K562 (cell line): Measurements from ENCODE around the gene PRKAG1. TPM values are rescaled to one million over a fixed set of nuclear protein-coding genes. Genes with fewer than 3 reads are reported as not detected.

Experiments
- ADNP ChIP-seq: fragments of 200-800 bp; sonication (Bioruptor generic); IDR thresholded peaks from 2 replicates; pipeline ENCODE4 v1.6.1; 2016; ENCODE audit warnings: missing genetic modification characterization, missing compliant biosample characterization
- CAMTA2 ChIP-seq: fragments of 250-450 bp; sonication (Bioruptor Pico); conservative IDR thresholded peaks from 2 replicates; pipeline ENCODE4 v1.5.1; 2022
- CBX8 ChIP-seq: fragments of 200-600 bp; sonication (generic); IDR thresholded peaks from 2 replicates; pipeline ENCODE4 v1.6.1; 2012; ENCODE audit warnings: borderline replicate concordance, mixed run types, low read depth, mild to moderate bottlenecking, moderate library complexity, mixed read lengths, low read length, control low read depth, inconsistent platforms; ENCODE audit not compliant: poor library complexity, severe bottlenecking; ENCODE audit errors: extremely low read depth
- DMBX1 ChIP-seq: fragments of 250-450 bp; sonication (Bioruptor Pico); IDR thresholded peaks from 2 replicates; pipeline ENCODE4 v1.8.0; 2022; ENCODE audit warnings: inconsistent platforms, mild to moderate bottlenecking, moderate library complexity, borderline replicate concordance
- DPF2 ChIP-seq: fragments of 450-650 bp; IDR thresholded peaks from 2 replicates; pipeline ENCODE4 v1.6.1; 2016
- ELF4 ChIP-seq: fragments of 450-650 bp; formaldehyde crosslinking; IDR thresholded peaks from 2 replicates; pipeline ENCODE4 v1.4.0; 2022; ENCODE audit warnings: missing genetic modification characterization
- EP300 ChIP-seq: IDR thresholded peaks from 2 replicates; pipeline ENCODE4 v1.6.1; 2012; ENCODE audit warnings: low read length, improper control_type of control experiment
- FOXJ2 ChIP-seq: fragments of 200-800 bp; sonication (Bioruptor generic); IDR thresholded peaks from 2 replicates; pipeline ENCODE4 v1.6.1; 2016; ENCODE audit warnings: missing genetic modification characterization, missing compliant biosample characterization
- KDM4B ChIP-seq, 2 experiments: fragments of 450-650 bp in 1 of 2; sonication (generic) in 1 of 2; IDR thresholded peaks; 2 replicates each; pipeline ENCODE4 v1.6.1; 2016 to 2017; ENCODE audit warnings: borderline replicate concordance in 2 of 2, antibody characterized with exemption in 1 of 2, low read depth in 1 of 2, mild to moderate bottlenecking in 1 of 2
- KLF16 ChIP-seq: IDR thresholded peaks from 2 replicates; pipeline ENCODE4 v1.6.1; 2016; ENCODE audit warnings: antibody characterized with exemption
- MEF2A ChIP-seq: IDR thresholded peaks from 2 replicates; pipeline ENCODE4 v1.6.1; 2011; ENCODE audit warnings: low read depth, mild to moderate bottlenecking, low read length, moderate library complexity; ENCODE audit not compliant: control insufficient read depth
- PHF21A ChIP-seq: fragments of 450-650 bp; IDR thresholded peaks from 2 replicates; pipeline ENCODE4 v1.6.1; 2017; ENCODE audit warnings: low read depth, borderline replicate concordance
- RB1 ChIP-seq: fragments of 450-650 bp; IDR thresholded peaks from 2 replicates; pipeline ENCODE4 v1.6.1; 2017; ENCODE audit warnings: low read depth, mild to moderate bottlenecking
- SIN3B ChIP-seq: fragments of 450-650 bp; IDR thresholded peaks from 2 replicates; pipeline ENCODE4 v1.6.1; 2017; ENCODE audit warnings: low read depth, mild to moderate bottlenecking, moderate library complexity
- TAL1 ChIP-seq: fragments of 450-650 bp; IDR thresholded peaks from 2 replicates; pipeline ENCODE4 v1.6.1; 2016; ENCODE audit warnings: mild to moderate bottlenecking
- ZNF3 ChIP-seq: fragments of 250-450 bp; sonication (Bioruptor Pico); IDR thresholded peaks from 2 replicates; pipeline ENCODE4 v1.5.0; 2021; ENCODE audit warnings: mild to moderate bottlenecking, moderate library complexity
- polyA plus RNA-seq, 8 experiments: library from polyadenylated mRNA; depleted of rRNA in 4 of 8; stranded (reverse) in 5 of 8; unstranded in 3 of 8; fragments of >200 nt; fragmentation: Nextera tagmentation in 2 of 8; fragmentation: Illumina TruSeq in 1 of 8; extraction: Ambion mirVana in 2 of 8; extraction: Trizol in 1 of 8; gene quantifications; 2 replicates each; pipeline versions ENCODE4 v1.2.1 to v1.2.3, GENCODE V29; 2011 to 2014; ENCODE audit warnings: inconsistent platforms in 1 of 8, missing spikeins in 1 of 8
- total RNA-seq, 7 experiments: library from RNA; depleted of rRNA in 6 of 7; stranded (reverse); fragments of >200 nt in 6 of 7; fragmentation: Illumina TruSeq in 2 of 7; extraction: Trizol in 2 of 7; gene quantifications; 2 replicates each; pipeline versions ENCODE4 v1.2.1 to v1.2.3, GENCODE V29; 2011 to 2021; ENCODE audit warnings: low replicate concordance in 1 of 7
- TF ChIP-seq, protein P1 (sequence below): sonication (generic); formaldehyde crosslinking; IDR thresholded peaks from 2 replicates; pipeline ENCODE4 v1.8.1; 2023; ENCODE audit warnings: mild to moderate bottlenecking, missing genetic modification reagents
- TF ChIP-seq, protein P2 (sequence below): sonication (generic); formaldehyde crosslinking; IDR thresholded peaks from 2 replicates; pipeline ENCODE4 v1.8.1; 2023; ENCODE audit warnings: mild to moderate bottlenecking, missing genetic modification reagents
- TF ChIP-seq, protein P3 (sequence below): sonication (generic); formaldehyde crosslinking; IDR thresholded peaks from 2 replicates; pipeline ENCODE4 v1.8.0; 2022; ENCODE audit warnings: missing genetic modification reagents, mild to moderate bottlenecking, moderate library complexity, borderline replicate concordance

Gene PRKAG1
- total and polyA plus RNA-seq, 9 of the 15 experiments (the other 6 are each of a cell fraction or from before 2014, with no cell fraction given) = 51.1 to 126 (median 79.1) TPM

DNA sequence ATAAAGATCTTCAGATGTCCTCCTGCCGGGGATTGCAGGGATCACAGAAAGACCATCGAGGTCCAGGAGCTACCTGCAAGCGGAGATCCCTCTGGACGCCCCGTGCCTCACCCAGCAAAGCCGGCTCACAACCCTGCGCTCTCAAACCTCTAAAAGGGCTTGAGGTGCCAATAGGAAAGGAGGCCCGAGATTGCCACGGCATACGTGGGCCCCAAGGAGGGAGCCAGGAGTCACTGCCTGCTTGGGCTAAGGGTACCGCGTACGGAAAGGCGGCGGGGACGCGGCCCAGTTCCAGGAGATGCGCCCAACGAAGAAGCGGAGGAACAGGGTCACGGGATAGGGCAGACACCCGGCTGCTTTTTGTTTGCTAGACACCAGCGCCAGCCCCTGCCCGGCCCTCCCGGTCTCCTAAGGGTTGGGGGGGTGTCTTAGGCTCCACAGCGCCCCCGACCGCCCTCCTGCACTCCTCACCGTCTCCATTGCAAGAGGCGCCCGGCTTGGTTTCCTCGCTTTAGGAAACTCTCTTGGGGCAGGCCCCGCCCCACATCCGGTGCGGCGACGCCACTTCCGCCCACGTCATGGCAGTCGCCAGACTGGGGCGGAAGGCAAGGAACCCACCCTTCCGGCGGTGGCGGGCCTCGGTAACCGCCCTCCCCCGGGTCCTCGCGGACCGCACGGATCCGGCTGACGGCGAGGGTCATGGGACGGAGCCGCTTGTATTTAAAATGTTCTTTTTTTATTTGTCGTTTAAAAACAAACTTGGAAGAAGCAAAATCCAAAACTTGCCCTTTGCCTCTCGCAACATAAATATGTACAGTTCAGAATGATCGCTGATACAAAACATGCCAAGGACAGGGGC is at the start of gene PRKAG1 (continued):
- TF ChIP-seq, protein P1, sequence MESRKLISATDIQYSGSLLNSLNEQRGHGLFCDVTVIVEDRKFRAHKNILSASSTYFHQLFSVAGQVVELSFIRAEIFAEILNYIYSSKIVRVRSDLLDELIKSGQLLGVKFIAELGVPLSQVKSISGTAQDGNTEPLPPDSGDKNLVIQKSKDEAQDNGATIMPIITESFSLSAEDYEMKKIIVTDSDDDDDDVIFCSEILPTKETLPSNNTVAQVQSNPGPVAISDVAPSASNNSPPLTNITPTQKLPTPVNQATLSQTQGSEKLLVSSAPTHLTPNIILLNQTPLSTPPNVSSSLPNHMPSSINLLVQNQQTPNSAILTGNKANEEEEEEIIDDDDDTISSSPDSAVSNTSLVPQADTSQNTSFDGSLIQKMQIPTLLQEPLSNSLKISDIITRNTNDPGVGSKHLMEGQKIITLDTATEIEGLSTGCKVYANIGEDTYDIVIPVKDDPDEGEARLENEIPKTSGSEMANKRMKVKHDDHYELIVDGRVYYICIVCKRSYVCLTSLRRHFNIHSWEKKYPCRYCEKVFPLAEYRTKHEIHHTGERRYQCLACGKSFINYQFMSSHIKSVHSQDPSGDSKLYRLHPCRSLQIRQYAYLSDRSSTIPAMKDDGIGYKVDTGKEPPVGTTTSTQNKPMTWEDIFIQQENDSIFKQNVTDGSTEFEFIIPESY = no peak
- TF ChIP-seq ELF4 (CRISPR knock-in tag) = peak; percentile 11; the same call in 1 of the 2 replicates
- TF ChIP-seq SIN3B = peak; percentile 9; the same call in 1 of the 2 replicates
- TF ChIP-seq ZNF3 (CRISPR knock-in tag) = no peak; the same call in 1 of the 2 replicates
- no peak for TF ChIP-seq CBX8
- peak; percentile 71; the same call in 1 of the 2 replicates for TF ChIP-seq CAMTA2 (CRISPR knock-in tag)
- TF ChIP-seq, protein P2, sequence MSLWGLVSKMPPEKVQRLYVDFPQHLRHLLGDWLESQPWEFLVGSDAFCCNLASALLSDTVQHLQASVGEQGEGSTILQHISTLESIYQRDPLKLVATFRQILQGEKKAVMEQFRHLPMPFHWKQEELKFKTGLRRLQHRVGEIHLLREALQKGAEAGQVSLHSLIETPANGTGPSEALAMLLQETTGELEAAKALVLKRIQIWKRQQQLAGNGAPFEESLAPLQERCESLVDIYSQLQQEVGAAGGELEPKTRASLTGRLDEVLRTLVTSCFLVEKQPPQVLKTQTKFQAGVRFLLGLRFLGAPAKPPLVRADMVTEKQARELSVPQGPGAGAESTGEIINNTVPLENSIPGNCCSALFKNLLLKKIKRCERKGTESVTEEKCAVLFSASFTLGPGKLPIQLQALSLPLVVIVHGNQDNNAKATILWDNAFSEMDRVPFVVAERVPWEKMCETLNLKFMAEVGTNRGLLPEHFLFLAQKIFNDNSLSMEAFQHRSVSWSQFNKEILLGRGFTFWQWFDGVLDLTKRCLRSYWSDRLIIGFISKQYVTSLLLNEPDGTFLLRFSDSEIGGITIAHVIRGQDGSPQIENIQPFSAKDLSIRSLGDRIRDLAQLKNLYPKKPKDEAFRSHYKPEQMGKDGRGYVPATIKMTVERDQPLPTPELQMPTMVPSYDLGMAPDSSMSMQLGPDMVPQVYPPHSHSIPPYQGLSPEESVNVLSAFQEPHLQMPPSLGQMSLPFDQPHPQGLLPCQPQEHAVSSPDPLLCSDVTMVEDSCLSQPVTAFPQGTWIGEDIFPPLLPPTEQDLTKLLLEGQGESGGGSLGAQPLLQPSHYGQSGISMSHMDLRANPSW (CRISPR knock-in tag) = no peak
- TF ChIP-seq MEF2A = no peak
- TF ChIP-seq RB1 = peak; percentile 75
- no peak for TF ChIP-seq FOXJ2
- TF ChIP-seq EP300 = peak; percentile 68
- no peak for TF ChIP-seq TAL1
- no peak for TF ChIP-seq DMBX1 (CRISPR knock-in tag)
- TF ChIP-seq KLF16 = 0 out of 2 replicates have a peak, but pooled peaks have one; percentile 21
- TF ChIP-seq, protein P3, sequence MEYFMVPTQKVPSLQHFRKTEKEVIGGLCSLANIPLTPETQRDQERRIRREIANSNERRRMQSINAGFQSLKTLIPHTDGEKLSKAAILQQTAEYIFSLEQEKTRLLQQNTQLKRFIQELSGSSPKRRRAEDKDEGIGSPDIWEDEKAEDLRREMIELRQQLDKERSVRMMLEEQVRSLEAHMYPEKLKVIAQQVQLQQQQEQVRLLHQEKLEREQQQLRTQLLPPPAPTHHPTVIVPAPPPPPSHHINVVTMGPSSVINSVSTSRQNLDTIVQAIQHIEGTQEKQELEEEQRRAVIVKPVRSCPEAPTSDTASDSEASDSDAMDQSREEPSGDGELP (CRISPR knock-in tag) = peak; percentile 85
- no peak for TF ChIP-seq ADNP (tag)
- TF ChIP-seq KDM4B (IDR thresholded peaks at IDR 0.05; ENCODE audit: borderline replicate concordance in 2 of 2, low read depth in 1 of 2) = peak in 1 of 2 experiments; percentile 87; a peak in 2 of 4 replicates
- TF ChIP-seq DPF2 = peak; percentile 36; the same call in 1 of the 2 replicates
- TF ChIP-seq PHF21A = no peak
